DND-41 (cell line): ENCODE measurements around the gene CCDC171.

Source experiments
- ATAC-seq: fragments of 200-7000 bp; cut with Tn5 transposase; 3 replicates; pipeline ENCODE4 v1.9.1; 2021; ENCODE audit warnings: low read depth; ENCODE audit not compliant: insufficient read depth
- DNase-seq: peaks from one replicate; pipeline ENCODE4 v3.0.0-alpha.2; 2020
- H2AFZ ChIP-seq: 2 replicates; pipeline ENCODE4 v1.6.0; 2012; ENCODE audit warnings: low read depth, low read length
- H3K27ac ChIP-seq: 2 replicates; pipeline ENCODE4 v1.5.1; 2012; ENCODE audit warnings: low read length, inconsistent platforms
- H3K27me3 ChIP-seq: fragments of 200-600 bp; sonication (generic); 2 replicates; pipeline ENCODE4 v1.6.0; 2012; ENCODE audit warnings: low read length, mild to moderate bottlenecking, inconsistent platforms; ENCODE audit not compliant: insufficient read depth, poor library complexity
- H3K36me3 ChIP-seq: 2 replicates; pipeline ENCODE4 v1.5.1; 2012; ENCODE audit warnings: low read length, inconsistent platforms; ENCODE audit not compliant: insufficient read depth
- H3K4me1 ChIP-seq: 2 replicates; pipeline ENCODE4 v1.5.1; 2012; ENCODE audit warnings: mild to moderate bottlenecking, low read length; ENCODE audit not compliant: insufficient read depth
- H3K4me2 ChIP-seq: 2 replicates; pipeline ENCODE4 v1.6.0; 2012; ENCODE audit warnings: mild to moderate bottlenecking, moderate library complexity, low read length, inconsistent platforms; ENCODE audit not compliant: insufficient read depth
- H3K4me3 ChIP-seq, 2 experiments: fragments of 200-600 bp in 1 of 2; shearing (Covaris generic) in 1 of 2; 2 replicates each; pipeline ENCODE4 v1.5.1; 2012 to 2016; ENCODE audit warnings: inconsistent platforms in 2 of 2, low read length in 2 of 2, mild to moderate bottlenecking in 2 of 2, low read depth in 1 of 2, moderate library complexity in 1 of 2
- H3K79me2 ChIP-seq: 2 replicates; pipeline ENCODE4 v1.6.0; 2012; ENCODE audit warnings: low read length, inconsistent platforms; ENCODE audit not compliant: insufficient read depth
- H3K9ac ChIP-seq: 2 replicates; pipeline ENCODE4 v1.6.0; 2012; ENCODE audit warnings: low read depth, mild to moderate bottlenecking, inconsistent platforms, low read length, moderate library complexity
- H3K9me3 ChIP-seq: 2 replicates; pipeline ENCODE4 v1.5.1; 2012; ENCODE audit warnings: low read length, moderate library complexity, mild to moderate bottlenecking, inconsistent platforms; ENCODE audit not compliant: insufficient read depth, severe bottlenecking
- H4K20me1 ChIP-seq: 2 replicates; pipeline ENCODE4 v1.6.0; 2012; ENCODE audit warnings: low read length; ENCODE audit not compliant: insufficient read depth
- CTCF ChIP-seq: IDR thresholded peaks from 2 replicates; pipeline ENCODE4 v1.5.1; 2012; ENCODE audit warnings: borderline replicate concordance, low read length, moderate library complexity, mild to moderate bottlenecking; ENCODE audit not compliant: poor library complexity, severe bottlenecking; ENCODE audit errors: extremely low read depth
- EZH2 ChIP-seq: IDR thresholded peaks from 3 replicates; pipeline ENCODE4 v1.6.1; 2012; ENCODE audit warnings: borderline replicate concordance, low read depth, mild to moderate bottlenecking, moderate library complexity, low read length, inconsistent platforms; ENCODE audit not compliant: severe bottlenecking

The CCDC171 gene

DNA sequence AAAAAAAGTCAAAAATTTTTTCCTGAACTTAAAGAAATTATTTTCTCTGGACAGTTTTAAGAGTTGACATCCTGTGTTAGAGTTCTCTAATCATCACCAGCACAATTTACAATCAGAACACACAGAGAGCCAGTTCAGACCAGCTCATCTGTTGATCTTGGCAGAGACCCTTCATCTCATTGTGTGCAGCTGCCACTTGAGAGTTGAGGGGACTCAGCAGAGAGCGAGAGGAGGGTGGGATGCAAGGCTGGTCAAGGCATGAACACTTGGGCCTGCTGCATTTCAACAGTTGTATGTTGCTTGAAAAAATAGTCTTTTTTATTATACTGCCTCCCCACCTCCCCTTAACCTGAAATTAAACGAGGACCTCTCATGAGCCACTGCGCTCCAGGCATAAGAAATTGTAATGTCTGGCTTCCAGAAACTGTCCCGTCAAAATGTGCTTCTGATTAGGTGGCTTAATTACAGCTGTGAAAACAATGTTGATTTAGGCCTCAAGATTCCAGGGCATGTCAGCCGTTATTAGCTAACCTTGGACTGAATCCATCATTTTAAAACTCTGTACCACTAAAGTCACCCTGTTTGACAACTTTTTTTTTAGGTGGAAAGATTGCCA lies 383.6 kb downstream of the CCDC171 start:
- no peak overlapping the region for H2AFZ ChIP-seq
- no peak overlapping the region for H3K9ac ChIP-seq
- DNase-seq (no peak), ATAC-seq (no peak)
- H3K4me2 ChIP-seq, result no peak overlapping the region
- no peaks in the 10 kb centered on the region for H3K9me3 ChIP-seq
- H3K36me3 ChIP-seq, result no peaks in the 10 kb centered on the region
- H3K27ac ChIP-seq, result no peak overlapping the region
- no peaks in the 10 kb centered on the region for H3K27me3 ChIP-seq
- H4K20me1 ChIP-seq, result no peaks in the 10 kb centered on the region
- TF ChIP-seq CTCF, result no peak
- no peak for TF ChIP-seq EZH2
- no peak overlapping the region for H3K4me3 ChIP-seq
- H3K4me1 ChIP-seq, result no peaks in the 10 kb centered on the region
- H3K79me2 ChIP-seq, result no peaks in the 10 kb centered on the region

GRCh38 chr9:15942831-15943424 lies 390.1 kb downstream of the CCDC171 start:
- H3K36me3 ChIP-seq, result no peaks in the 10 kb centered on the region
- no peaks in the 10 kb centered on the region for H3K9me3 ChIP-seq
- H3K27ac ChIP-seq, result no peak overlapping the region
- no peak overlapping the region for H3K9ac ChIP-seq
- H3K79me2 ChIP-seq, result no peaks in the 10 kb centered on the region
- no peaks in the 10 kb centered on the region for H4K20me1 ChIP-seq
- no peaks in the 10 kb centered on the region for H3K4me1 ChIP-seq
- no peak for DNase-seq
- no peak for TF ChIP-seq CTCF
- no peak for TF ChIP-seq EZH2
- ATAC-seq, result peak; percentile 67
- H3K27me3 ChIP-seq, result no peaks in the 10 kb centered on the region
- H2AFZ ChIP-seq, result no peak overlapping the region
- no peak overlapping the region for H3K4me3 ChIP-seq
- H3K4me2 ChIP-seq, result no peak overlapping the region

DNA sequence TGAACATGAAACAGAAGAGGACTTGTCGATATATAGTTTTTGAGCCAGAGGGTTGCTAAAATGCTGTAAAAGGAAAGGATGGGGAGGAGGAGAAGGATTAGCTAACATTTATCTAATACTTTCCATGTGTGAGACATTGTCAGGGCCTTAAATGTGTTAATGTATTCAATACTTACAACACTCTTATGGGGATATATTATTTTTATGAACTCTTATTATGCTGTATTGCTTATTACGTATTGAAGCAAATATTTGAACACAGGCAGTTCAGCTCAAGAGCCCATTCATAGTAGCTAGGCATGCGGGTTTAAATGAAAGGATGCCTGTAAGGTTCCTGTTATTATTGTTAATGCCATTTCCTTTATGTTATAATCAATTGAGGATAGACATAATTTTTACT lies 391.5 kb downstream of the CCDC171 start:
- TF ChIP-seq CTCF, result no peak
- no peak for TF ChIP-seq EZH2
- H3K27ac ChIP-seq, result no peak overlapping the region
- H3K4me2 ChIP-seq, result no peak overlapping the region
- H3K27me3 ChIP-seq, result no peaks in the 10 kb centered on the region
- no peak overlapping the region for H3K9ac ChIP-seq
- H3K79me2 ChIP-seq, result no peaks in the 10 kb centered on the region
- no peaks in the 10 kb centered on the region for H4K20me1 ChIP-seq
- ATAC-seq (no peak), DNase-seq (no peak)
- H3K4me3 ChIP-seq, result no peak overlapping the region
- H3K4me1 ChIP-seq, result no peaks in the 10 kb centered on the region
- H3K9me3 ChIP-seq, result no peaks in the 10 kb centered on the region
- no peaks in the 10 kb centered on the region for H3K36me3 ChIP-seq
- H2AFZ ChIP-seq, result no peak overlapping the region
